ENCODE measurements around the gene GLIPR2. TPM values are rescaled to one million over a fixed set of nuclear protein-coding genes. Genes with fewer than 3 reads are reported as not detected.

Gene GLIPR2
- total RNA-seq, 1 donor from 2014 or later, result 54.4 TPM

- intact Hi-C loops (cut with DNase I), result no loop called here
- H3K27me3 ChIP-seq, result no peaks in the 10 kb centered on the region
- no peak for DNase-seq (ENCODE audit: low spot score in 2 of 2)
Observed at GRCh38 chr9:36146651-36147050, 10.1 kb downstream of the GLIPR2 start.

GRCh38 chr9:36147441-36148175 lies 11.1 kb downstream of the GLIPR2 start:
- H3K4me1 ChIP-seq, result peaks cover 17 to 30% of the 10 kb centered on the region in 2 donors
- H3K27me3 ChIP-seq, result no peaks in the 10 kb centered on the region
- H3K4me3 ChIP-seq, result no peak overlapping the region
- no peak for DNase-seq (ENCODE audit: low spot score in 2 of 2)
- TF ChIP-seq CTCF (IDR thresholded peaks at IDR 0.05), result no peak
- peaks cover 0 to 8% of the 10 kb centered on the region in 2 donors for H3K36me3 ChIP-seq
- peak overlapping the region; percentile 59 to 82 for H3K27ac ChIP-seq
- intact Hi-C loops (cut with DNase I), result loop anchor here (1.0 kb wide), 1 partner anchor 18 kb away; no protein-coding TSS in a partner anchor
- H3K9me3 ChIP-seq, result no peaks in the 10 kb centered on the region

More at GRCh38 chr9:36146651-36147050, 10.1 kb downstream of the GLIPR2 start:
- peaks cover 0 to 6% of the 10 kb centered on the region in 2 donors for H3K36me3 ChIP-seq
- no peak for TF ChIP-seq CTCF (IDR thresholded peaks at IDR 0.05)
- no peak overlapping the region for H3K4me3 ChIP-seq
- H3K27ac ChIP-seq, result peak overlapping the region in 1 of 2 donors; percentile 34
- peaks cover 22 to 38% of the 10 kb centered on the region in 2 donors for H3K4me1 ChIP-seq
- no peaks in the 10 kb centered on the region for H3K9me3 ChIP-seq

- Histone ChIP-seq H3K36me3 (peaks cover 0 to 8% of the 10 kb centered on the region in 2 donors), H3K27me3 (no peaks in the 10 kb centered on the region), H3K9me3 (no peaks in the 10 kb centered on the region), H3K4me1 (peaks cover 10 to 22% of the 10 kb centered on the region in 2 donors), H3K27ac (peak overlapping the region; percentile 59 to 82), H3K4me3 (peak overlapping the region in 1 of 2 donors; percentile 21)
- DNase-seq (ENCODE audit: low spot score in 2 of 2), result peak; percentile 95 to 99
- intact Hi-C loops (cut with DNase I), result loop anchor here (1.0 kb wide), 1 partner anchor 17 kb away; no protein-coding TSS in a partner anchor
- no peak for TF ChIP-seq CTCF (IDR thresholded peaks at IDR 0.05)
Observed at GRCh38 chr9:36148311-36149051, 11.9 kb downstream of the GLIPR2 start.

GRCh38 chr9:36149197-36149596 lies 12.7 kb downstream of the GLIPR2 start:
- H3K9me3 ChIP-seq, result no peaks in the 10 kb centered on the region
- peaks cover 10 to 21% of the 10 kb centered on the region in 2 donors for H3K4me1 ChIP-seq
- no peak for DNase-seq (ENCODE audit: low spot score in 2 of 2)
- H3K4me3 ChIP-seq, result peak overlapping the region in 1 of 2 donors; percentile 21
- intact Hi-C loops (cut with DNase I), result no loop called here
- no peaks in the 10 kb centered on the region for H3K27me3 ChIP-seq
- H3K36me3 ChIP-seq, result peaks cover 0 to 8% of the 10 kb centered on the region in 2 donors
- H3K27ac ChIP-seq, result peak overlapping the region; percentile 59 to 82
- no peak for TF ChIP-seq CTCF (IDR thresholded peaks at IDR 0.05)

GRCh38 chr9:36150574-36151315 lies 14.2 kb downstream of the GLIPR2 start:
- Histone ChIP-seq H3K27me3 (no peaks in the 10 kb centered on the region), H3K9me3 (no peaks in the 10 kb centered on the region), H3K27ac (peak overlapping the region; percentile 46 to 82), H3K4me1 (peaks cover 10 to 24% of the 10 kb centered on the region in 2 donors), H3K36me3 (peaks cover 1 to 8% of the 10 kb centered on the region in 2 donors), H3K4me3 (no peak overlapping the region)
- no peak for TF ChIP-seq CTCF (IDR thresholded peaks at IDR 0.05)
- intact Hi-C loops (cut with DNase I), result no loop called here
- no peak for DNase-seq (ENCODE audit: low spot score in 2 of 2)
